ENCODE results near the gene IL15RA.

DNA sequence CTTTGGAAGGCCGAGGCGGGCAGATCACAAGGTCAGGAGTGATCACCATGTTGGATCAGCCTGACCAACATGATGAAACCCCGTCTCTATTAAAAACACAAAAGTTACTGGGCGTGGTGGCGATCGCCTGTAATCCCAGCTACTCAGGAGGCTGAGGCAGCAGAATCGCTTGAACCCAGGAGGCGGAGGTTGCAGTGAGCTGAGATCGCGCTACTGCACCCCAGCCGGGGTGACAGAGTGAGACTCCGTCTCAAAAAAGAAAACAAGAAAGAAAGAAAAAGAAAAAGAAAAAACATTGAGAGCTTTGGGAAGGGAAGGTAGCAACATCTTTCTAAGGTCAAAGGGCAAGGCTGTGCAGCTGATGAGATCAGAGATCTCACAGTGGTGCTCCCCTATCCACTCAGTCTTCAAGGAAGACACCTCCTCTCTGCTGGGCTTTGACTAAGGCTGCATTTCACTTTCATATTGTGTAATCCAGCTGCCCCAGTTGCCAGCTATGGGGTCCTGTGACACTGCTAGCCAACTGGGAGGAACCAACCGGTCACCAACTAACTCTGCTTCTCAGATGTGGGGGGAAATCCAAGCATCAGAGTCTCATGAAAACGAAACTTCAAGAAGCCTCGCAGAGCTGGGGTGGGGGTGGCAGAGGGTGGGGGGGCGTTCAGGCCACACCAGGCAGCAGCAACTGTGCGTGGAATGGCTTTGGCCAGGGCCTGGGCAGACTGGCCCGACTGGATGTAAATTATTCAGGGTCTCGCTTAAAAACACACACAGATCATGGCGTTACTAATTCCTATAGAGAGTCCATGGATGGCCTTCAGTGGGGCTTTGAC lies 1.5 kb downstream of the IL15RA start:
- TF ChIP-seq, protein P1, sequence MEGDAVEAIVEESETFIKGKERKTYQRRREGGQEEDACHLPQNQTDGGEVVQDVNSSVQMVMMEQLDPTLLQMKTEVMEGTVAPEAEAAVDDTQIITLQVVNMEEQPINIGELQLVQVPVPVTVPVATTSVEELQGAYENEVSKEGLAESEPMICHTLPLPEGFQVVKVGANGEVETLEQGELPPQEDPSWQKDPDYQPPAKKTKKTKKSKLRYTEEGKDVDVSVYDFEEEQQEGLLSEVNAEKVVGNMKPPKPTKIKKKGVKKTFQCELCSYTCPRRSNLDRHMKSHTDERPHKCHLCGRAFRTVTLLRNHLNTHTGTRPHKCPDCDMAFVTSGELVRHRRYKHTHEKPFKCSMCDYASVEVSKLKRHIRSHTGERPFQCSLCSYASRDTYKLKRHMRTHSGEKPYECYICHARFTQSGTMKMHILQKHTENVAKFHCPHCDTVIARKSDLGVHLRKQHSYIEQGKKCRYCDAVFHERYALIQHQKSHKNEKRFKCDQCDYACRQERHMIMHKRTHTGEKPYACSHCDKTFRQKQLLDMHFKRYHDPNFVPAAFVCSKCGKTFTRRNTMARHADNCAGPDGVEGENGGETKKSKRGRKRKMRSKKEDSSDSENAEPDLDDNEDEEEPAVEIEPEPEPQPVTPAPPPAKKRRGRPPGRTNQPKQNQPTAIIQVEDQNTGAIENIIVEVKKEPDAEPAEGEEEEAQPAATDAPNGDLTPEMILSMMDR (IDR thresholded peaks at IDR 0.05): no peak
- peak; percentile 30 to 59 for TF ChIP-seq POLR2A (IDR thresholded peaks at IDR 0.05)
